Measurements from ENCODE around the gene CDK14. TPM values are rescaled to one million over a fixed set of nuclear protein-coding genes. Genes with fewer than 3 reads are reported as not detected.
A peak's percentile ranks its signal among the peaks of the same experiment; 100 is the strongest.

The CDK14 gene
- total and polyA plus RNA-seq, 2 donors (not counting 1 experiment from before 2014, with no cell fraction given), result 23.6 to 41.1 TPM

DNA sequence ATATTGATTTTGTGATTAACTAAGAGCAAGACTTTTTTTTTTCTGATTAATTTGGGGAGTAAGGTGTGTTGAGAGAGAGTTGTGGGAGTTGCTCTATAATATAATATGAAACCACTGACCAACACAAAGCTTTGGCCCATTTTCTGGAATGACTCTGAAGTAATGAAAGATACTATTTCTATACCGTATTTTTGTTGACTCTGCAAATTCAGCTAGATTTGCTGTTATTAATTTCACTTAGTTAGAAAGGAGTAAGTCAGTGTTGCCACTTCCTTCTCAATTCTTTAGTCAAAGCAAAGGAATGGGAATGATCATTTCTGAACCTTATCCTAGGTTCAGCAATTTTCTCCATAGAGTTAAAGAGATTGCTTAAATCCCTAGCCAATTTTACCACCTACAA is 355.1 kb downstream of the CDK14 start:
- TF ChIP-seq EZH2 (IDR thresholded peaks at IDR 0.05; ENCODE audit: low read length, missing control alignments), result no peak
- TF ChIP-seq, protein P1, sequence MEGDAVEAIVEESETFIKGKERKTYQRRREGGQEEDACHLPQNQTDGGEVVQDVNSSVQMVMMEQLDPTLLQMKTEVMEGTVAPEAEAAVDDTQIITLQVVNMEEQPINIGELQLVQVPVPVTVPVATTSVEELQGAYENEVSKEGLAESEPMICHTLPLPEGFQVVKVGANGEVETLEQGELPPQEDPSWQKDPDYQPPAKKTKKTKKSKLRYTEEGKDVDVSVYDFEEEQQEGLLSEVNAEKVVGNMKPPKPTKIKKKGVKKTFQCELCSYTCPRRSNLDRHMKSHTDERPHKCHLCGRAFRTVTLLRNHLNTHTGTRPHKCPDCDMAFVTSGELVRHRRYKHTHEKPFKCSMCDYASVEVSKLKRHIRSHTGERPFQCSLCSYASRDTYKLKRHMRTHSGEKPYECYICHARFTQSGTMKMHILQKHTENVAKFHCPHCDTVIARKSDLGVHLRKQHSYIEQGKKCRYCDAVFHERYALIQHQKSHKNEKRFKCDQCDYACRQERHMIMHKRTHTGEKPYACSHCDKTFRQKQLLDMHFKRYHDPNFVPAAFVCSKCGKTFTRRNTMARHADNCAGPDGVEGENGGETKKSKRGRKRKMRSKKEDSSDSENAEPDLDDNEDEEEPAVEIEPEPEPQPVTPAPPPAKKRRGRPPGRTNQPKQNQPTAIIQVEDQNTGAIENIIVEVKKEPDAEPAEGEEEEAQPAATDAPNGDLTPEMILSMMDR (conservative IDR thresholded peaks at IDR 0.05 in 1 of 2, IDR thresholded peaks at IDR 0.05 in 1 of 2; ENCODE audit: low read depth in 1 of 2, low read length in 2 of 2), result no peak
- Histone ChIP-seq H3K27ac (ENCODE audit: insufficient read depth, low read length) (no peak overlapping the region), H3K36me3 (ENCODE audit: control insufficient read depth, insufficient read depth, low read length) (no peaks in the 10 kb centered on the region), H3K79me2 (ENCODE audit: control insufficient read depth, insufficient read depth, low read length) (no peaks in the 10 kb centered on the region), H3K27me3 (ENCODE audit: control insufficient read depth, insufficient read depth, low read length) (no peaks in the 10 kb centered on the region), H3K4me3 (replicated peaks in 1 of 4; ENCODE audit: control extremely low read depth in 1 of 4, insufficient read depth in 1 of 4, low read depth in 3 of 4, low read length in 4 of 4) (no peak overlapping the region), H3K9me3 (ENCODE audit: control insufficient read depth, insufficient read depth, low read depth, low read length) (no peaks in the 10 kb centered on the region), H4K20me1 (ENCODE audit: control insufficient read depth, extremely low read depth, insufficient read depth, low read length) (no peaks in the 10 kb centered on the region), H3K4me2 (ENCODE audit: extremely low read depth, insufficient read depth, low read length) (no peak overlapping the region), H3K4me1 (ENCODE audit: control insufficient read depth, extremely low read depth, insufficient read depth, low read length) (no peaks in the 10 kb centered on the region), H3K9ac (ENCODE audit: insufficient read depth, low read length) (no peak overlapping the region), H2AFZ (ENCODE audit: low read length) (no peak overlapping the region)
- DNase-seq (ENCODE audit: low read depth in 2 of 2), result no peak

DNA sequence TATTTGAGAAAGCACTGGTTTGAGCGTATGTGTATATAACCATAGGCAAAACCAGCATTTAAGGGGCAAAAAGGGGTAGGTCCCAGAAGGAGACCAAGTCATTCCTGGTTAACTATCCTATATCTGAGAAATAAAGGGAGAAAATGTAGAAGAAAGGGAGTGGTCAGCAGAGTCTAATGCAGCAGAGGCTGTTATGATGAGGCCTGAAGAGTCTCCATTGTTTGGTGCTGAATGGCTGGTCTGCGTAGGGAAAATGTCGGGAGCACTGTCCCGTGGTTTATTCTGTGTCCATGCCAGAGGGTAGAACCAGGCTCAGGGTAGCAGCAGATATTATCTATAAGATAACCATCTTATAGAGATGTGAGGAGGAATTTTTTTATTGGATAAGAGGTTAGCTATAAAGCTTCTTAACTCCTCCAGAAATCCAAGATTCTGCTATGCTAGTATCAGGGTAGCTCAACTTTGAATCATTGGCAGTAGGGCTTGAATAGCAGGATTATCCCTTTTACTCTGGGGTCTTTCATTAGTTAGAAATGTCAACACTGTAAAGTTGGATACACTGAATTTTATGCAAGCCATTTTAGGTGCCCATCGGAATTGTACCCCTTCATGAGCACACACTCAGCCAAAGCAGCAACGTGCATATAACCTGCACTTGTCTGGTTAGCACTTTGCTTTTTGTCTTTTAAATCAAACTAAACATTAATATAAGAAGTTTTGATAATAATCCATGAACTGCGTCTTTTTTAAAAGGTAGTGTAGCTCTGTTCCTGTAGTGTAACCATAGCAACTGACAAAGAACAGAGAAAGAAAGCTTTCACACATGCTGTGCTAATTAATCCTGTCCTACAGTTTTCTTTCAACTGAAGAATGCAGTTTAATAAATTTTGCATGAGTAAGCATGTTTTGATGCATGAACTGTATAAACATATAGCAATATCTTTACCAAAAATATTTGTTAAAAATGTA is 356.1 kb downstream of the CDK14 start:
- no peak for TF ChIP-seq EZH2 (IDR thresholded peaks at IDR 0.05; ENCODE audit: low read length, missing control alignments)
- TF ChIP-seq, protein P1 (conservative IDR thresholded peaks at IDR 0.05 in 1 of 2, IDR thresholded peaks at IDR 0.05 in 1 of 2; ENCODE audit: low read depth in 1 of 2, low read length in 2 of 2), result no peak
- DNase-seq (ENCODE audit: low read depth in 2 of 2), result peak in 1 of 2 donors; percentile 23
- Histone ChIP-seq H3K4me2 (ENCODE audit: extremely low read depth, insufficient read depth, low read length) (no peak overlapping the region), H3K4me3 (replicated peaks in 1 of 4; ENCODE audit: control extremely low read depth in 1 of 4, insufficient read depth in 1 of 4, low read depth in 3 of 4, low read length in 4 of 4) (no peak overlapping the region), H3K9ac (ENCODE audit: insufficient read depth, low read length) (no peak overlapping the region), H3K79me2 (ENCODE audit: control insufficient read depth, insufficient read depth, low read length) (no peaks in the 10 kb centered on the region), H3K27ac (ENCODE audit: insufficient read depth, low read length) (no peak overlapping the region), H4K20me1 (ENCODE audit: control insufficient read depth, extremely low read depth, insufficient read depth, low read length) (no peaks in the 10 kb centered on the region), H2AFZ (ENCODE audit: low read length) (no peak overlapping the region), H3K36me3 (ENCODE audit: control insufficient read depth, insufficient read depth, low read length) (no peaks in the 10 kb centered on the region), H3K27me3 (ENCODE audit: control insufficient read depth, insufficient read depth, low read length) (no peaks in the 10 kb centered on the region), H3K9me3 (ENCODE audit: control insufficient read depth, insufficient read depth, low read depth, low read length) (no peaks in the 10 kb centered on the region), H3K4me1 (ENCODE audit: control insufficient read depth, extremely low read depth, insufficient read depth, low read length) (no peaks in the 10 kb centered on the region)

DNA sequence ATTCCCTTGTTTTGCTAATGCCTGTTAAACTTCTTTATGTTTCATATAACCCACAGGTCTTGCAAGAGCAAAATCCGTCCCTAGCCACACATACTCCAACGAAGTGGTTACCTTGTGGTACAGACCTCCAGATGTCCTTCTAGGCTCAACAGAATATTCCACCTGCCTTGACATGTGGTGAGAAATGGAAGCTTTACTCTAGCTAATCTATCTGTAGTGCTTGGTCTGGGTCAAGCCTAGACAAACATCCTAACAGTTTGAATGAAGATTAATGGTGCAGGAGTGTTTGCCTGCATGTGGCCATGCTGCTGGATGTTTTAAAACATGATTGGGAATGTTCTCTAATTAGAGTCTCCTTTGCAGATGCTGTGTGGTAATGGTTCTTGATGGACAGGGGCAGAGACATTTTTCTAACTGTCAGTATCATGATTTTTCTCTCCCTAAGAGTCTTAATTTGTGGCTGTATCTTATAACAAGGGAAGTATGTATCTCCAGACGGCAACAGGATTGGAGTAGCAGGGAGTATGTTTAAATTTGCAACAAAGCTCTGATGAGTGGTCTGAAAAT is 359.6 kb downstream of the CDK14 start:
- no peaks in the 10 kb centered on the region for H3K4me1 ChIP-seq (ENCODE audit: control insufficient read depth, extremely low read depth, insufficient read depth, low read length)
- no peak for TF ChIP-seq EZH2 (IDR thresholded peaks at IDR 0.05; ENCODE audit: low read length, missing control alignments)
- TF ChIP-seq, protein P1 (conservative IDR thresholded peaks at IDR 0.05 in 1 of 2, IDR thresholded peaks at IDR 0.05 in 1 of 2; ENCODE audit: low read depth in 1 of 2, low read length in 2 of 2), result no peak
- no peak overlapping the region for H3K4me3 ChIP-seq (replicated peaks in 1 of 4; ENCODE audit: control extremely low read depth in 1 of 4, insufficient read depth in 1 of 4, low read depth in 3 of 4, low read length in 4 of 4)

More for the DNA sequence above, 359.6 kb downstream of the CDK14 start:
- no peak for DNase-seq (ENCODE audit: low read depth in 2 of 2)
- Histone ChIP-seq H3K9me3 (ENCODE audit: control insufficient read depth, insufficient read depth, low read depth, low read length) (no peaks in the 10 kb centered on the region), H3K4me2 (ENCODE audit: extremely low read depth, insufficient read depth, low read length) (no peak overlapping the region), H3K79me2 (ENCODE audit: control insufficient read depth, insufficient read depth, low read length) (no peaks in the 10 kb centered on the region), H3K27me3 (ENCODE audit: control insufficient read depth, insufficient read depth, low read length) (no peaks in the 10 kb centered on the region), H3K36me3 (ENCODE audit: control insufficient read depth, insufficient read depth, low read length) (no peaks in the 10 kb centered on the region), H4K20me1 (ENCODE audit: control insufficient read depth, extremely low read depth, insufficient read depth, low read length) (no peaks in the 10 kb centered on the region), H3K27ac (ENCODE audit: insufficient read depth, low read length) (no peak overlapping the region), H3K9ac (ENCODE audit: insufficient read depth, low read length) (no peak overlapping the region), H2AFZ (ENCODE audit: low read length) (no peak overlapping the region)

Measured in fibroblast of lung (primary cell).